Esophagus mucosa (tissue), 1 donor: ENCODE measurements around the gene ATP2C2. TPM values are rescaled to one million over a fixed set of nuclear protein-coding genes. Genes with fewer than 3 reads are reported as not detected.
A peak's percentile ranks its signal among the peaks of the same experiment; 100 is the strongest.
"Not testable (repeated sequence)": the region's sequence is repeated elsewhere in the genome, so short reads cannot be mapped to it uniquely, and the experiment has no call there.

Experiments used
- ATAC-seq: fragments of 200-7000 bp; cut with Tn5 transposase; one replicate; pipeline ENCODE4 v1.9.1; 2020
- total RNA-seq: library from RNA; stranded (reverse); gene quantifications from one replicate; pipeline ENCODE4 v1.2.4, GENCODE V29; 2023
- donor health status: DM: yes; HTN: yes; CAD: no.

ATP2C2 gene
- total RNA-seq, 1 donor from 2014 or later, result 6.9 TPM

- no peak for ATAC-seq
These were observed 53.0 kb downstream of the ATP2C2 start for GRCh38 chr16:84421081-84421937.

GRCh38 chr16:84421938-84422220 lies 53.5 kb downstream of the ATP2C2 start:
- no peak for ATAC-seq

DNA sequence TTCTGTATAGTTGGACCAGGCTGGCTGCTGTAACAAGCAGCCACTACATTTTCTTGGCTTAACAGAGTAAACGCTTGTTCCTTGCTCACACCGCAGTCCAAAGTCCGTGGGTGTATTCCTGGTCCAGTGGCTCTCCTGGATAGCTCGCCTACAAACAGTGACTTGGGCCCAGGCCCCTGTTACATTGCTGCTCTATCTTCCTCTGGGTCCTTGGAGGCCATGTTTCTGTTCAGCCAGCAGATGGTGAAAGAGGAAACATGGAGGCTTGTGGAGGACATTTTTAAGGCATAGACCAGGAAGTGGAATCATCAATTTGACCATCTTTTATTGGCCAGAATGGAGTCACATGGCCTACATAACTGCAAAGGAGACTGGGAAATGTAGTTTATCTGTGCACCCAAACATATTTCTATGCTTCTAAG lies 55.1 kb downstream of the ATP2C2 start:
- ATAC-seq, result peak; percentile 69

GRCh38 chr16:84425696-84426095 lies 57.4 kb downstream of the ATP2C2 start:
- ATAC-seq, result no peak

DNA sequence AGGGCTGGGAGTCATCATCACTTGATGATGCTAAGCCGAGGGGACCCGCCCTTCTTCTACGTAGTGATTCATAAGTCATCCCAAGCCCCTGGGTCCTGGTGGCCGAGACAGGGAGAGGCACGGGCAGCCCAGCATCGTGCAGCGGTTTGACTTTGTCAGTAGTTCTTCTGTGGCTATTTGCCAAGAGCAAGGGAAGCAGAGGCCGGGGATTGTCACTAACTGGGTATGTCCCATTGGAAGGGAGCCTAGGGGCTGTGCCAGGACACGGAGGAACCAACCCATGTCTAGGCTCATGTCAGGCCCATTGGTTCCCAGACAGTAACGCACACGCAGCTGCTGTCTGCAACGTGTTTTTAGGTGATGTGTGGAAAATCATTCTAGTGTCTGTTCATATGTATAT lies 58.5 kb downstream of the ATP2C2 start:
- ATAC-seq, result no peak

DNA sequence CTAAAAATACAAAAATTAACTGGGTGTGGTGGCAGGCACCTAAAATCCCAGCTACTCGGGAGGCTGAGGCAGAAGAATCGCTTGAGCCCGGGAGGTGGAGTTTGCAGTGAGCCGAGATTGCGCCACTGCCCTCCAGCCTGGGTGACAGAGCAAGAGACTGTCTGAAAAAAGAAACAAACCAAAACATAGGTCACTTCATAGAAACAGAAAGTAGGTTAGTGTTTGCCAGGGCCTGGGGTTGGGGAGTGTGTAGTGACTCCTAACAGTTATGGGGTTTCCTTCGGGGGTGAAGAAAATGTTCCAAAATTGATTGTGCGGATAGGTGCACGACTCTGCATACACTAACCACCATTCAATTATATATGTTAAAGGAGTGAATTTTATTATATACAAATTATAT lies 59.2 kb downstream of the ATP2C2 start:
- no peak for ATAC-seq

GRCh38 chr16:84430860-84431259 lies 62.5 kb downstream of the ATP2C2 start:
- ATAC-seq, result no peak

- ATAC-seq, result peak; percentile 19
These were observed 66.5 kb downstream of the ATP2C2 start for GRCh38 chr16:84434800-84435199.

- ATAC-seq, result no peak
These were observed 67.9 kb downstream of the ATP2C2 start for GRCh38 chr16:84436196-84436595.

- no peak for ATAC-seq
These were observed 70.8 kb downstream of the ATP2C2 start for GRCh38 chr16:84438971-84439696.

DNA sequence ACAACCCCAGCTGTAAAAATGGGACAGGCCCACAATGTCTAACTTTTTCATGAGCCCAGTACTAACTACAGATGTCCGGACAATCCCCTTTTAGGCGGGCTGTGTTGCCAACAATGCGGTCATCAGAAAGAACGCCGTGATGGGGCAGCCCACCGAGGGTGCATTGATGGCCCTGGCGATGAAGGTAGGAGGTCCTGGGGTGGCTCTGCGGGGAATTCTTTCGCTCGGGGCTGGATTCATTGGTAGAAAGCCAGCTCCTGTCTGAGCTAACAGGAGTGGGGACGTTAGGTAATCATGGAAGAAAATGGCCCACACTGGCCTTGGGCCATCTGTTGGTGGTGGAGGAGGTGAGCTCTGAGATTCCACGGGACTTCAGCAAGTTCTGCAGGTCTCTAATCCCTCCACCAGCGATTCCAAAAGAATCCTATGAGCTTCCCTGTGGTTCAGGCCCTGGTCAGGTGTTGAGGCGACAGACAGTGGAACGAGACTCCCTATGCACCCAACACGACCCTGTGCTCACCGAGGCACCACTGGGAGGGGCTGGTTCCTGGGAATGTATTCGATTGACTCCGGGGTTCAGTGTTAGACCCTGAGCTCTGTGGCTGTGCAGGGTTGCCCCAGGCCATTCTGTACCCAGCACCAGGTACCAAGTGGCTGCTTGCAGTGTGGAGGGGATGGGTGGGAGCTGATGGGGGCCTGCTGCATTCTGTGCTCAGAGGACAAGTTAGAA lies 74.2 kb downstream of the ATP2C2 start:
- ATAC-seq, result no peak

- ATAC-seq, result peak; percentile 23
These were observed 74.9 kb downstream of the ATP2C2 start for GRCh38 chr16:84443166-84443802.

GRCh38 chr16:84444476-84444875 lies 76.1 kb downstream of the ATP2C2 start:
- ATAC-seq, result no peak

GRCh38 chr16:84446084-84446483 lies 77.7 kb downstream of the ATP2C2 start:
- no peak for ATAC-seq

DNA sequence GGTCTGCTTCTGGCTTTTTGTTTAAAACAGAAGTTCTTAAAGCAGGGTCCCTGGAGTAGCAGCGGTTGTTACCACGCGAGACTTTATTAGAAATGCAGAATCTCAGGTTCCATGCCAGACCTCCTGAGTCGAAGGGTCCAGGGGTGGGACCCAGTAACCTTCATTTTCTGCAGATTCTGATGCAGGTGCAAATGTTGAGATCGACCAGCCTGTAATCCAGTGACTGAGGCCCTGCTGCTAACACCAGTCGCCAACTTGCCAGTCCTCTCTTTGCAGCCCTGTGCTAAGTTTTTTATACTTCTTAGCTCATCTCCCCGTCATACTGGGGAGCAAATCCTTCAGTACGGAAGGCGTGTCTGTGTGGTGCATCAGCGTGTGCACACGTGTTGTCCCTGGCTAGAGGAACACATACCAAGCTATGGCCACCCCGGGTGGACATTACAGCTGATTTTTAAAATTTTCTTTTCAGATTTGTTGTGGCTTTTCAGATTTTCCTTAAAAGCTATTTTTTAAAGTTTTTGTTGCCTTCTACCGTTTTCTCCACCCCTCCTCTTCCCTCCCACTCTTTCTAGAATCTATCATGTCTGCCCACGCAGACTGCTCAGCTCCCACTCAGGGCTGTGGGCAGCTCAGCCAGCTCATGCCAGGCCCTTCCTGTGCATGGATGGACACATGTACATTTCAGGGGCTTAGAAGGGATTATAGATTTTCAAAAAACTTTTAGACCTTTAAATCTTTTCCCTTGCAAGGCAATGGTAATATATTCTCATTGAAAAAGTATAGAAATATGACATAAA lies 78.5 kb downstream of the ATP2C2 start:
- ATAC-seq, result no peak

GRCh38 chr16:84448444-84448843 lies 80.1 kb downstream of the ATP2C2 start:
- no peak for ATAC-seq

DNA sequence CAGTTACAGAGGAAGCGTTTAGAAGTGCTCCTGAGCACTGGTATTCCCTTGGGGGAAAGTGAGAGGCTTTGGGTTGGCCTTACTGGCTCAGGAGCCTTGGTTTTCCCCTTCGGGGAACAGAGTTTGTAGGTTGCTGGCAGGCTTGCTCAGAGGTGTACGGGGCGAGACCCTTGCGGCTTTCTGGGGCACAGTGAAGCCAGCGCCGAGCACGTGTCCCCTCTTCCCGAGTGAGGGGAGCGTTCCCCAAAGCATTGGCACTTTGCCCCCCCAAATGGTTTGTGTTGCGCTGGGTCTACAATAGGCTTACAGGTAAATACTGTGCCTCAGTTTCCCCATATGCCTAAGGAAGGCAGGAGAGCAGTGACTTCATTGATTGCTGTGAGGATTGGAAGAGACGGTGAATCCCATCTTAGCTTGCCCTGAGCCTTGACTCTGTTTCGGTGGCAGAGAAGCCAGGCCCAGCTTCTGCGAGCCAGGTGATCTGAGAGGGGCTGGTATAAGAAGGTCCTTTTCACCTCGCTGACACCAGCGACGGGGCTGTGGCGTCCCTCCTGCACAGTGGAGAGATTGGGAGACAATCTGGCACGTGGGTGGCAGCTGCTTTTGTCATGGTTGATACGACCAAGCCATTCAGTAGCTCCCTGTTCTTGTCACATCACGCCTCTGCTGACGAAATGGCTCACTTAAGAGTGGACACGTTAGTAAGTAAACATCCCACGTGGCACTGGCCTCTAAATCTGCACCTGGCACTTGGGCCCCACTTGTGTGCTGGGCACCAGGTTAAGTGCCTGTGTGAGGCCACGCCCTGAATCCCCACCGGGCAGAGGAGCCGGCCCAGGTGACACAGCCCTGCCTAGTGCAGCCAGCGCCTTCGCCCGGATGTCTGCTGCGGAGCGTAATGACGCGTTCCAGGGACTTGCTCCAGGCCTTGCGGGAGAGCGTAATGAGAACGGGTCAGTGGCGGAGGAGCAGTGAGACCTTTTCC lies 81.1 kb downstream of the ATP2C2 start:
- ATAC-seq, result no peak

DNA sequence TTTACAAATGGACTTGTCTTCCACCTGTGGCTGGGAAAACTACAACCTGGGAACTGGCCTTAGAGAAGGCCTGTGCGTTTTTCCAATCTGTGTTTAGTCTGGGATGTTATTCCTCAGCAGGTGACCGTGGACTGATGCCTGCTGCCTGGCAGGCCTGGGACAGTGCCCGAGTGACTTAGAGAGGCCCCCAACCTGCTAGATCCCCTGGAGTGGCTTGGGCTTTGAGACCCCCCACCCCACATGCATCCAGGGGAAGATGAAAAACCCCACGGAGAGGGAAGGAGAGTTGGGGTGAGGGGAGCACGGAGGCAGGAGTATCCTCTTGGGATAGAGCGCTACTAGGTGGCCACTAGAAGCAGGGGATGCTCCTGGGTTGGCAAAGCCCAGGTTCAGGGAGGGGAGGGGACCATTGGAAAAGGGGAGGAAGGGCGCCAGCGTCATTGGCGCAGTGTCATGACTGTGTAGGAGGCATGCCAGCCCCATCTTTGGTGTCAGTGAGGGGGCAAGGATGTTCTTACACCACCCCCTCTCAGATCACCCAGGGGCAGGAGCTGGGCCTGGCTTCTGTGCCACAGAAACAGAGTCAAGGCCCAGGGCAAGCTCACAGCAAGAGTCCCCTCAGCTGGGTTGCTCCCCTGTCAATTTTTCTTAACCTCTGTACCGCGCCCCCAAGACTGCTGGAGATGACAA lies 82.0 kb downstream of the ATP2C2 start:
- ATAC-seq, result no peak

DNA sequence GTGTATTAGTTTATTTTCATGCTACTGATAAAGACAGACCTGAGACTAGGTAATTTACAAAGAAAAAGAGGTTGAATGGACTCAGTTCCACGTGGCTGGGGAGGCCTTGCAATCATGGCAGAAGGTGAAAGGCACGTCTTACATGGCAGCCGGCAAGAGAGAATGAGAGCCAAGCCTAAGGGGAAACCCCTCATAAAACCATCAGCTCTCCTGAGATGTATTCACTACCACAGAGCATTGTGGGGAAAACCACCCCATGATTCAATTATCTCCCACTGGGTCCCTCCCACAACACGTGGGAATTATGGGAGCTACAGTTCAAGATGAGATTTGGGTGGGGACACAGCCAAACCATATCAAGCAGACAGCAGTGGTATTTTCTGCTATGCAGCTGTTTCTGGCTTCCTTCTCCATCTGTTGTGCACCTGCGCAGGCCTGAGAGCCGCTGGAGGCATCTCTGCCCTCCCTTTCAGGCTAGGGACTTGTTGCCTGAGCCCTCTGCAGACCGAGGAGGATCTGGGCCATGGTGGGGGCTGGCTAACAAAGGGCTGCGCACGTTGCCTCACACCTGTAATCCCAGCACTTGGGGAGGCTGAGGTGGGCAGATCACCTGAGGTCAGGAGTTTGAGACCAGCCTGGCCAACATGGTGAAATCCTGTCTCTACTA lies 82.8 kb downstream of the ATP2C2 start:
- not testable (repeated sequence) for ATAC-seq

DNA sequence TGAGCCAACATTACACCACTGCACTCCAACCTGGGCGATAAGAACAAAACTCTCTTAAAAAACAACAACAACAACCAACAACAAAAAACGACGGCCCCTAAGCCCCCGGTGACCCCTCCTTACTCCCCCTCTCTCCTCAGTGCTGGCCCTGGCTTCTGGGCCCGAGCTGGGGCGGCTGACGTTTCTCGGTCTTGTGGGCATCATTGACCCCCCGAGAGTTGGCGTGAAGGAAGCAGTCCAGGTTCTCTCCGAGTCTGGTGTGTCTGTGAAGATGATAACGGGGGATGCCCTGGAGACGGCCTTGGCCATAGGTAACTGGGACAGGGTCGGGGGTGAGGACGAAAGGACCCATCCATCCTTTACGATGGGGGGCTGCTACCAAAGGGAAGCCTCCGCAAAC lies 83.4 kb downstream of the ATP2C2 start:
- ATAC-seq, result no peak
